Measurements from ENCODE around the gene TMEM54.

- TF ChIP-seq GABPA (IDR thresholded peaks at IDR 0.05; ENCODE audit: low read depth) (no peak), CTCF (IDR thresholded peaks at IDR 0.05; ENCODE audit: insufficient read depth, low read length) (no peak)
Observed at GRCh38 chr1:32928715-32929114, 27.5 kb upstream of the TMEM54 start.
